HG02870 (cell line): ENCODE data around the gene SHISA6.

Experiments used
- ATAC-seq: cut with Tn5 transposase; IDR thresholded peaks from one replicate; pipeline ENCODE4 v1.9.1; 2021; ENCODE audit warnings: mild to moderate bottlenecking, moderate library complexity; ENCODE audit not compliant: unreplicated experiment

The SHISA6 gene

GRCh38 chr17:11511696-11512095 lies 270.7 kb downstream of the SHISA6 start:
- ATAC-seq = no peak

DNA sequence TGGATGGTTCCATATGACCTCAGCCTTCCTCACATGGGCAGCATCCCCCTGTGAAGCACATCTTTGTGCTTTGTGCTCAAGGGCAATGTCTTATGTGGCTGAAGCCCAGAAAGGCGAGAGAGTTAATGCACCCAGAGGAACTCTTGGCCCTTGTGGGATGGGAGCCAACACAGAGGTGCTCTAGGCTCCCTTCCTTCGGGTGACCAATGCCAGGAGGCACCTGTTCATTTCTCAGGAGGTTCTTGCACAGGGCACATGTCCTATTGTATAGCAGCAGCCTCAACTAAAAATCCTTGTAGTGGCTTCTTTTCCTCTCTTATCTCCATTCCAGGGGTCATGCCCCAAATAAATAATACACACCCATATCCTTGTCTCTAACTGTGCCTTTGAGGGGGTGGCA lies 273.6 kb downstream of the SHISA6 start:
- ATAC-seq = no peak

DNA sequence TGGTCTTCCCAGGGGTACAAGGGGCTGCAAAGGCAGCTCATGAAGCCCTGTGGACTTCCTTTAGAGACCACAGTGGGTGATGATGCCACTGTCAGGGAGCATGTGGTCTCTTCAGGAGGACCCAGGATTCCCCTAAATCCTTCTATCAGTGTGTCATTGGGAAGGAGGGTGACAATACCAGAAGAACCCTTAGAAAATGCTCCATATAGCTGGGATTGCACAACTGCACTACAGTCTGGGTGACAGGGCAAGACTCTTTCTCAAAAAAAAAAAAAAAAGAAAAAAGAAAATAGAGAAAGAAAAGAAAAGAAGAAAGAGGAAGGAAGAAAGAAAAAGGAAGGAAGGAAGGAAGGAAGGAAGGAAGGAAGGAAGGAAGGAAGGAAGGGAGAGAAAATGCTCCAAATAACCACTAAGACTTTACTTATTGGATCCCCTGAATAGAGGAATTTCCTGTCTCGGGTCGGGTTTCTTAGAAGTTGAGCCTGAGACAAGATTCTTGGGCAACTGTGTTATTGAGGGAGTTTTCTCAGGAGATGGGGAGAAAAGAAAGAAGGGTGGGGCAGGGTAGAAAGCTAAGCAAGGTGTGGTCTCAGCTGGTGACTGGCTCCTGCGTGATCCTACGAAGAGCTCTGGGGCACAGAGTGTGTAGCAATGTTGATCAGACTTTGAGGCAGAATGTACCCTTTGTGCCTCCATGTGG lies 274.1 kb downstream of the SHISA6 start:
- no peak for ATAC-seq

GRCh38 chr17:11515901-11516300 lies 274.9 kb downstream of the SHISA6 start:
- ATAC-seq = no peak

- no peak for ATAC-seq
These were observed 294.2 kb downstream of the SHISA6 start for GRCh38 chr17:11535231-11535630.

- no peak for ATAC-seq
These were observed 297.4 kb downstream of the SHISA6 start for GRCh38 chr17:11538366-11538765.

DNA sequence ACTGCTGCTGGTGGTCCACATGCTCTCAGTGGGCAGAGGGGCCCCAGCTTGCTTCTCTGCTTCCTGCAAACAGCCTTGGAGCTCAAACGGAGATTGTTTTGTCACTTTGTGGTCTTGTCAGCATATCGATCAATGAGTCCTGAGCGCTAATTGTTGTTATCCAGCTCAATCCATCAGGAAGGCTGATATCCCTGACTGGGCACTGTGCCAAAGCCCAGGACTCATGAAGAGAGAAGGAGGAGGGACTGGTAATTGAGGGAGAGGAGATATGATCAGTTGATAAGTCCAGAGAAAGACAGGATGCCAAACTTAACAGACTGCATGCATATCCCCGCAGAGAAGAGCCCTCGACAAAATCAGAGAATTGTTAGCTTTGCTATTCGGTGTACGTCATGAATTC lies 298.6 kb downstream of the SHISA6 start:
- no peak for ATAC-seq

- no peak for ATAC-seq
These were observed 304.0 kb downstream of the SHISA6 start for GRCh38 chr17:11545002-11545401.

DNA sequence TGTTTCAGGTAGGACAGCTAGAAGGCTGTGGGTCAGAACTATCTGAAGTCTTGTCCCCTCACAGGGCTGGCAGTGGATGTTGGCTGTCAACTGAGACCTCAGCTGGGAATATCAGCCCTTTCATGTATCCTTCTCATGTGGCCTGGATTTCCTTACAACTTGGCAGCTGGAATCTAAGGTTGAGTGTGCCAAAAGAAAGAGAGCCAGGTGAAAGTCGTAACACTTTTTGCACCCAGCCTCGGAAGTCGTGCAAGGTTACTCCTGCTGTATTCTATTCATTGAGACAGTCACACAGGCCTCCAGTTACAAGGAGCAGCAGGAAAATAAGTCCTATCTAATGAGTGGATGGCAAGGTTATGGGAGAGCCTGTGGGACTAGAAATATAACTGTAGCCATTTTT lies 304.7 kb downstream of the SHISA6 start:
- ATAC-seq = no peak

GRCh38 chr17:11547853-11548252 lies 306.8 kb downstream of the SHISA6 start:
- ATAC-seq = no peak

- ATAC-seq = no peak
These were observed 307.4 kb downstream of the SHISA6 start for GRCh38 chr17:11548398-11548797.

DNA sequence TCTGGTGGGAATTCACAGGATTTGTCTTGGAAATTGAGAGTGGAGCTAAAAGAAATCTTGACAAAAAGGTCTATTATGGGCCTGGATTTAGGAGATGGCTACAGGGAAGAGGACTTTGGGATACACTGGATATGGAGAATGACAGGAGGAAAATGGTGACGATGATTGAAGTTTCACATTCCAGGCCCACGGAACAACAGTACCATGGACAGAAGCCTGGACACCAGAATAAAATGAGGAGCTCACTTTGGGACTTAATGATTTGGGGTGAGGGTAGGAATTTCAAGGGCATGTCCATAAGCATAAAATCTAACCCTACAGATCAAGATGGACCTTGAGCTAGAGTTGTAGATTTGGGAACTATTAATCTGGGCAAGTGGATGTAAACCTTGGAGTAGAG lies 309.4 kb downstream of the SHISA6 start:
- no peak for ATAC-seq

GRCh38 chr17:11551442-11551841 lies 310.4 kb downstream of the SHISA6 start:
- no peak for ATAC-seq

DNA sequence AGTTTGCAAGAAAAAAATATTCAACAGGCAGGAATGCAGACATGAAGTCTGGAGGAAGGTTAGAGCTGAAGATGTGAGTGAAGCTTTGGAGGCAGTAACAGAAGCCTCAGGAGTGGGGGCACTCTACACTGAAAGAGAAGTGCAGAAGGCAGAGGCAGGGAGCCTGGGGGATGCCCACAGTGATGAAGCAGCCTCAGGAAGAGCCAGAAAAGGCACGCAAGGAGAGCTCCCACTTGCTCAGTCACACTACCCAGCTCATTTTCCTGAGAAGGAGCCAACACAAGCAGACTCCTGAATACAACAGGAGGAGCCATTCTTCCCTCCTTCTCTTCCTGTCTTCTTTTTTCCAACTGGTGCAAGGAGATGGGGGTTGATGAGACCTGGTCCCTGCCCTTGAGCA lies 312.1 kb downstream of the SHISA6 start:
- no peak for ATAC-seq

- no peak for ATAC-seq
These were observed 313.0 kb downstream of the SHISA6 start for GRCh38 chr17:11554042-11554441.

DNA sequence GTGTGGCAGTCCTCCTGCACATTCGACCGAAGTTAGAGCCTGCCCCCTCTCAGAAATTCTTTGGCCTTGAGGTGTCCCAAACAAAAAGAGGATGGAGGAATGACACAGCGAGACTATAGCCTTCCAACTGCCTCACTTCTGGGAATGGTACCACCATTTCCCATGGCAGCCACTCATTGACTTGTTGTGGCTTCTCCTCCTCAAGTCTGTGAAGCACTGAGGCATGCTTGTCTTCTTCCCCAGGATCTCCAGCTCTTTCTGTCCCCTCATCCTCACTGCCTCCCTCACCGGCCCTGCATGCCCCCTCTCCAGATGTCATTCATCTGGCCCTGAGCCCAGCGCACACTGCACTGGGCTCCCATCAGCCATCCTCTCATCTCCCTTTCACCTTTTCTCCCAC lies 313.5 kb downstream of the SHISA6 start:
- ATAC-seq = no peak

GRCh38 chr17:11555530-11555929 lies 314.5 kb downstream of the SHISA6 start:
- ATAC-seq = no peak

GRCh38 chr17:11557727-11558452 lies 316.9 kb downstream of the SHISA6 start:
- ATAC-seq = no peak

- no peak for ATAC-seq
These were observed 317.7 kb downstream of the SHISA6 start for GRCh38 chr17:11558681-11559234.

DNA sequence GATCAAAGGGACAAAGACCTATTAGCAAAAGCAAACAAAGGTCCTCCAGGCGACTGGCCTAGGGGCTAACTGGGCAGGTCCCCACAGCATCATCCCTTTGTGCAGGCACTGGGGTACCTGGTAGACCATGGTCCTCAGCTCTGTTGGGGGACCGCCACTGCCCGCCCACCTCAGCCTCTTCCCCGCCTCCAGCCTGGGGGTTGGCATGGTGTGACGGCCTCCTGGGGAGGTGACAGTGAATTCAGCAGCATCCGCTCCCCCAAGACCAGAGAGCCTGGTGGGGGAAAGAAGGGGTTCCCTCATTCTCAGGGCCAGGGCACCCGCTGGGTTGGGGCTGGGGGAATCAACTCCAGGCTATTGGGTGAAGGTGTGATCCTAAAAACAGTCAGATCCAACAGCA lies 318.6 kb downstream of the SHISA6 start:
- no peak for ATAC-seq

- ATAC-seq = no peak
These were observed 320.3 kb downstream of the SHISA6 start for GRCh38 chr17:11561281-11561680.

DNA sequence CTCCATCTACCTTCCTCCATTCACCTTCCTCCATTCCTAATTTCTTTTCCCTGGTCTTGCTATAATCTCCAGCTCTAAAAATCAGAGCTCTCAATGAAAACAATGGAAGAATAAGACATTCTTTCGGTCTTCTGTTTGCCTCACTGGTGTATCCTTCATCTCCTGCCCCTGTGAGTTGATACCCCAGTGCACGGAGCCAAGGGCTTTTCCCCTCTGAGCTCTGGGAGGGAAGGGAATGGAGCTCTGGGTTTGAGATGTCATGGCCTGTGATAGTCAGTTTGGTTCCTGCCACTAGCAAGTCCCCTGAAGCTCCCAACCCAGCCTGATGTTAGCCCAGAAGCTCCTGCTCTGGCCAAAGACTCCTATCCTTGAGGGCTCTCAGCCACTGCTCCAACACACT lies 320.7 kb downstream of the SHISA6 start:
- no peak for ATAC-seq
